Lower lobe of right lung (tissue), 2 donors: ENCODE data around the gene TM4SF20. TPM values are rescaled to one million over a fixed set of nuclear protein-coding genes. Genes with fewer than 3 reads are reported as not detected.
A peak's percentile ranks its signal among the peaks of the same experiment; 100 is the strongest.

Source experiments
- ATAC-seq, 2 donors: fragments of 200-7000 bp; cut with Tn5 transposase; one replicate each; pipeline ENCODE4 v1.9.1; 2020 to 2022; ENCODE audit warnings: mild to moderate bottlenecking in 2 of 2, moderate library complexity in 2 of 2
- DNase-seq: peaks from one replicate; pipeline ENCODE4 v3.0.0-alpha.2; 2020
- H3K27ac ChIP-seq: fragments of 200-600 bp; one replicate; pipeline ENCODE4 v1.8.0; 2022
- H3K27me3 ChIP-seq: fragments of 200-600 bp; one replicate; pipeline ENCODE4 v1.8.0; 2022; ENCODE audit warnings: low read depth
- H3K36me3 ChIP-seq: fragments of 200-600 bp; one replicate; pipeline ENCODE4 v1.8.0; 2022; ENCODE audit warnings: mild to moderate bottlenecking
- H3K4me1 ChIP-seq: fragments of 200-600 bp; one replicate; pipeline ENCODE4 v1.8.0; 2022
- H3K4me3 ChIP-seq: fragments of 200-600 bp; one replicate; pipeline ENCODE4 v1.8.0; 2022; ENCODE audit warnings: mild to moderate bottlenecking
- H3K9me3 ChIP-seq: fragments of 200-600 bp; one replicate; pipeline ENCODE4 v1.8.0; 2022
- intact Hi-C: fragments of 100-400 bp; cut with DNase I; formaldehyde crosslinking; loops from one replicate; pipeline ENCODE4 v1.11.0; 2022
- long read RNA-seq: library from polyadenylated mRNA; unstranded; transcript quantifications from one replicate; pipeline ENCODE4 v2.0.0, GENCODE V29; 2021
- total RNA-seq: library from RNA; stranded (reverse); fragmentation: NEBNext Ultra II Directional; extraction: Animal tissue kit (Norgen Biotek cat#: 25700); gene quantifications from one replicate; pipeline ENCODE4 v1.2.1, GENCODE V29; 2021
- TF ChIP-seq, protein P1 (sequence below): fragments of 200-600 bp; IDR thresholded peaks from one replicate; pipeline ENCODE4 v1.8.0; 2022; ENCODE audit warnings: antibody characterized with exemption, mild to moderate bottlenecking
- donor health status: DM: no; HTN: yes; CAD: no; lungs with severe emphysema.

Gene TM4SF20, protein sequence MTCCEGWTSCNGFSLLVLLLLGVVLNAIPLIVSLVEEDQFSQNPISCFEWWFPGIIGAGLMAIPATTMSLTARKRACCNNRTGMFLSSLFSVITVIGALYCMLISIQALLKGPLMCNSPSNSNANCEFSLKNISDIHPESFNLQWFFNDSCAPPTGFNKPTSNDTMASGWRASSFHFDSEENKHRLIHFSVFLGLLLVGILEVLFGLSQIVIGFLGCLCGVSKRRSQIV
- total RNA-seq, result not detected
- long read RNA-seq, result 0 reads

DNA sequence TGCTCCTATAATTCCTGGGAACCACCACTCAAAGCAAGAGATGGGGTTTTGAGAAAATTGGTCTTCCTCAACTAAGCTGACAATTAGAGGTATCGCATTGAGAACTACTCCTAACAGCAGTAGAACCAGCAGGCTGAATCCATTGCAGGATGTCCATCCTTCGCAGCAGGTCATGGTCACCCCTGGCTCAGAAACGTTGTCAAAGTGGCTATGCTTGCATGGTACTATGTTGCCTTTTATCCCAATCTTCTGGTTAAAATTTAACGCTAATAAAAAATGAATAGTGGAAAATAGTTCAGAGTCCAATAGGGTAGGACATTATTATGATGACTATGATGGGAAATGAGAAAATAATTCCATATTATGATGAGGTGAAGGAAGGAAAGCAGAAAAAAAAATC, at the start of gene TM4SF20:
TM4SF20 (minus strand) TSS at position 212 of the 400 bp plus-strand sequence; CDS start at position 174, 38 bp downstream.
- Histone ChIP-seq H3K4me1 (no peaks in the 10 kb centered on the region), H3K36me3 (no peaks in the 10 kb centered on the region), H3K4me3 (no peak within 1 kb of the TSS), H3K9me3 (no peaks in the 10 kb centered on the region), H3K27me3 (no peaks in the 10 kb centered on the region), H3K27ac (no peak within 1 kb of the TSS)
- intact Hi-C loops, result no loop called here
- no peak for ATAC-seq
- no peak for DNase-seq
- TF ChIP-seq, protein P1, sequence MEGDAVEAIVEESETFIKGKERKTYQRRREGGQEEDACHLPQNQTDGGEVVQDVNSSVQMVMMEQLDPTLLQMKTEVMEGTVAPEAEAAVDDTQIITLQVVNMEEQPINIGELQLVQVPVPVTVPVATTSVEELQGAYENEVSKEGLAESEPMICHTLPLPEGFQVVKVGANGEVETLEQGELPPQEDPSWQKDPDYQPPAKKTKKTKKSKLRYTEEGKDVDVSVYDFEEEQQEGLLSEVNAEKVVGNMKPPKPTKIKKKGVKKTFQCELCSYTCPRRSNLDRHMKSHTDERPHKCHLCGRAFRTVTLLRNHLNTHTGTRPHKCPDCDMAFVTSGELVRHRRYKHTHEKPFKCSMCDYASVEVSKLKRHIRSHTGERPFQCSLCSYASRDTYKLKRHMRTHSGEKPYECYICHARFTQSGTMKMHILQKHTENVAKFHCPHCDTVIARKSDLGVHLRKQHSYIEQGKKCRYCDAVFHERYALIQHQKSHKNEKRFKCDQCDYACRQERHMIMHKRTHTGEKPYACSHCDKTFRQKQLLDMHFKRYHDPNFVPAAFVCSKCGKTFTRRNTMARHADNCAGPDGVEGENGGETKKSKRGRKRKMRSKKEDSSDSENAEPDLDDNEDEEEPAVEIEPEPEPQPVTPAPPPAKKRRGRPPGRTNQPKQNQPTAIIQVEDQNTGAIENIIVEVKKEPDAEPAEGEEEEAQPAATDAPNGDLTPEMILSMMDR, result no peak

DNA sequence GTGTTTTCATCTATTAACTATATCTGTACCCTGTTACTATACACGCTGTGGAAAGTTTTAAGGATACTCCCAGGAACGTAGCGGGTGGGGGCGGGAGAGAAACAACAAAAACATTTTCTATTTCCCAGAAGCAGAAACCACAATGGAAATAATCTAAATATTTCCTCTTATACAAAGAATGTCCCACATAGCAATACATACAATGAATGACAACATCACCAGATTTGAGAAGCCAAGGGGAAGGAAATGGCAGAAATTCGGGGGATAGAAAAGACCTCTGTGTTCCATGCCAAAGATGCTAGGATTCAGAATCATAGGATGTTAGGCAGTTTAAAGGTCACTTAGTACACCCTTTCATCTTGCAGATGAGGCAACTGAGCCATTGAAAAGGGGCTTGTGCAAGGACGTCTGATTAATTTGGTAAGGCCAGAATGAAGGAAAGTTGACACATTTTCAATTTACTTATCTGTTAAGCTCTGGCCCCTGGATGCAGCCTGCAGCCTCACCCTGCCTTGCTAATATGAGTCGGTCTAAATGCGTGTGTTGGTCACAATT, 49.7 kb upstream of the TM4SF20 start:
- H3K27me3 ChIP-seq, result no peaks in the 10 kb centered on the region
- DNase-seq (no peak), ATAC-seq (peak; percentile 51 to 66)
- H3K9me3 ChIP-seq, result peaks cover 14% of the 10 kb centered on the region
- TF ChIP-seq, protein P1, result no peak
- H3K27ac ChIP-seq, result no peak overlapping the region
- intact Hi-C loops, result no loop called here
- H3K4me1 ChIP-seq, result no peaks in the 10 kb centered on the region
- H3K4me3 ChIP-seq, result no peak overlapping the region
- no peaks in the 10 kb centered on the region for H3K36me3 ChIP-seq

DNA sequence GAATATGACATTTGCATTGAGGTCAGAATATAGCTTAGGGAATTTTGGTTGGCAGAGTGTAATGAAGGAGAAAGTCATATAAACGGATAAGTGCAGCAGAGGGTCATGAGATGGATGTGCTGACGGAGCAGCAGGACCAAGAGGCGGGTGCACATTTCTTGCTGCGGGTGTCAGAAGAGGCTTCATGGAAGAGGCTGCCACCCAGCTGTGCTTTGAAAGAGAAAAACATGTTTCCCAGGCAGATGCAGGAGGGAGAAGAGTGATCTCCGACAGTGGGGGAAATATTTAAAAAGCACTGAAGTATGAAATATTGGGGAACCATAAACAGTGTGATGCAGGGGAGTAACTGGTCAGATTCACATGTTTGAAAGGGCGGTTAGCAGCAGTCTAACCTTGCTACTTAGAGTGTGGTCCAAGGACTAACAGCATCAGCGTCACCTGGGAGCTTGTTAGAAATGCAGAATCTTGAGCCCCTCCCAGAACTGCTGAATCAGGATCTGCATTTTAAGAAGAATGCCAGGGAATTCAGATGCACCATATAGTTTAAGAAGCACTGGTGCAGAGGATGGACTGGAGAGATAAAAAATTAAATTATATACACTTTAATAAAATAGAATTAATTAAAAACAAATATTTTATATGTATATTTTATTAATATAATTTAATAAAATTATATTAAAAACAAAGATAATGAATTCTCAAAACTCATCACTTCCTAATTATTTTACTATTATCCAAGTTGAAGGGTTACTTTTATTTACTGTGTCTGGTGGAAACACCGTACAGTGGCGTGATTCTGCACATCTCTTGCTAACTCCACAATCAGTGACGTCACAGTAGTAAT, 44.8 kb upstream of the TM4SF20 start:
- H3K4me3 ChIP-seq, result no peak overlapping the region
- TF ChIP-seq, protein P1, result no peak
- no peak for ATAC-seq
- intact Hi-C loops, result no loop called here
- DNase-seq, result no peak
- no peaks in the 10 kb centered on the region for H3K36me3 ChIP-seq
- no peak overlapping the region for H3K27ac ChIP-seq
- H3K4me1 ChIP-seq, result no peaks in the 10 kb centered on the region
- H3K9me3 ChIP-seq, result no peaks in the 10 kb centered on the region
- no peaks in the 10 kb centered on the region for H3K27me3 ChIP-seq

DNA sequence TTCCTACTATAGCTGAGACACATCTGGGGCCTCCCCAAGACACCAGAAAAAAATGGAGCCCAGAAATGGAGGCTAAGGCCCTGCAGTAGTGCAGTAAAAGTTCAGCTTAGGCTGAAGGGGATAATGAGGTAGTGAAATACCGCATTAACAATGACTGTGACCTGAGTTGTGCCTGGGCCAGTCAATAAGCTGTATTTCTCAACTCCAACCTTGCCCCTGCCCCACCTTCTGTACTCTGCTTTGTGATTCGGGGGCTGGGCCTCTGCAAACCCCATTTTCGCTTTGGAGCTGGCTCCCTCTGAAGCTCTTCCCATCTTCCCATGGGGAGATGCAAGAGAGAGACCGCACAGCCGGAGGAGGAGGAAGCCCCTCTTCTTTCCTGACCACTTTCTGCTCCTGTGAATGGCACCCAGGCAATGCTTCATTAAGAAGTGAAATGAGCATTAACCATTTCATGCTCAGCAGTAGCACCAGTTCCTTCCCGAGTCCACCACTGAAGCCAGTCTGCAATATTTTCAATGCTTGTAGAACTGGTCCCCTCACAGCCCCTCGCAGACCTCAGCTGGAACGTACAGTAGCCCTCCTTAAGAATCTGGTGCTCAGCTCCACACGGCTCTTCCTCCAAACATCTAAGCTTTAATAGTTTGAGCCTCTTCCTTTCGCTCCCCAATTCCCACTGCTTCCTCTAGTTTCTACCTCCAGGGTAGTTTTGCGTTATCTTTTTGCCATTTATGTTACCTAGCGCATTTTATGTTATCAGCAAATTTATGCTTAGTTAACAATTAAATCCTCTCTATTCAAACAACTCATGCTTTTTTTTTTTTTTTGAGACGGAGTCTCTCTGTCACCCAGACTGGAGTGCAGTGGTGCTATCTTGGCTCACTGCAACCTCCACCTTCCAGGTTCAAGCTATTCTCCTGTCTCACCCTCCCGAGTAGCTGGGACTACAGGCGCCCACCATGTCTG, 41.3 kb upstream of the TM4SF20 start:
- H3K27ac ChIP-seq, result no peak overlapping the region
- intact Hi-C loops, result no loop called here
- TF ChIP-seq, protein P1, result no peak
- H3K36me3 ChIP-seq, result no peaks in the 10 kb centered on the region
- H3K27me3 ChIP-seq, result no peaks in the 10 kb centered on the region
- no peak overlapping the region for H3K4me3 ChIP-seq
- no peaks in the 10 kb centered on the region for H3K9me3 ChIP-seq
- ATAC-seq (no peak), DNase-seq (no peak)
- peaks cover 4% of the 10 kb centered on the region for H3K4me1 ChIP-seq

DNA sequence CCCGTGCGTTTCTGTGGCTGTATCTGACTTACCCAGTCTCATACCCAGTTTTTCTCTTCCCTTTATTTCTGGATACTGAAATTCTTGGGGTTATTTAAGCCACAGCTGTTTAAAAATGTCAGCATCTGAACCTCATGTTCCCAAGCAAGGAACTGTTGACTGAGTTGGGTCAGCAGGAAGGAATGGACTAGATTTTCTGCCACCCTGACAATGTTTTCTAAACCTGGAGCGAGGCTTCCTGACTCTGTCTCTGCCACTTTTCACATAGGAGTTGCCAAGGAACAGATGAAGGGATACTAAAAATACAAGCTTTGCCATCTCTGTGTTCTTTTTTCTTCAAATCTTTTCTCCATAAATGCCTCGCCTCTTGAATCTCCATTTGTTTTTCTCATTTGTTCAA, 37.6 kb upstream of the TM4SF20 start:
- intact Hi-C loops, result no loop called here
- TF ChIP-seq, protein P1, result no peak
- Histone ChIP-seq H3K4me3 (no peak overlapping the region), H3K27me3 (no peaks in the 10 kb centered on the region), H3K36me3 (no peaks in the 10 kb centered on the region), H3K4me1 (peaks cover 15% of the 10 kb centered on the region), H3K27ac (peak overlapping the region; percentile 59), H3K9me3 (no peaks in the 10 kb centered on the region)
- DNase-seq (no peak), ATAC-seq (no peak)
